PC-9 (cell line): ENCODE results near the gene KRT15. TPM values are rescaled to one million over a fixed set of nuclear protein-coding genes. Genes with fewer than 3 reads are reported as not detected.

Experiments used
- BruUV-seq: library from RNA; stranded (reverse); fragments of 400-500 nt; replicated peaks from 2 replicates; lab custom pipeline; 2021; lab: Mats Ljungman, UMichigan
- CTCF ChIA-PET: fragments of 300-600 bp; sonication (Branson Sonifier 250); formaldehyde crosslinking; loops from one replicate; lab custom pipeline; 2022; ENCODE audit warnings: antibody characterized with exemption; lab: Charles Lee
- POLR2A ChIA-PET: fragments of 300-600 bp; sonication (Branson Sonifier 250); formaldehyde crosslinking; loops from one replicate; lab custom pipeline; 2022; ENCODE audit warnings: antibody characterized with exemption; ENCODE audit not compliant: unreplicated experiment; lab: Charles Lee
- DNase-seq, 2 experiments: peaks; one replicate each; pipeline versions ENCODE4 v3.0.0 to v3.0.0-alpha.2; 2015 to 2022; ENCODE audit warnings: mixed read lengths in 1 of 2
- H2AFZ ChIP-seq: fragments of 200-600 bp; sonication (generic); 2 replicates; pipeline ENCODE4 v1.8.1; 2017; ENCODE audit warnings: antibody characterized with exemption
- H3F3A ChIP-seq: fragments of 200-600 bp; sonication (generic); 2 replicates; pipeline ENCODE4 v1.8.1; 2017; ENCODE audit warnings: antibody characterized with exemption, mild to moderate bottlenecking, low read depth; ENCODE audit not compliant: insufficient read depth
- H3K27ac ChIP-seq: fragments of 200-600 bp; sonication (generic); 2 replicates; pipeline ENCODE4 v1.6.1; 2016; ENCODE audit warnings: mixed run types
- H3K27me3 ChIP-seq: fragments of 200-600 bp; sonication (generic); 2 replicates; pipeline ENCODE4 v1.6.1; 2016; ENCODE audit warnings: low read depth, mixed run types; ENCODE audit not compliant: insufficient read depth
- H3K36me3 ChIP-seq: fragments of 200-600 bp; sonication (generic); 2 replicates; pipeline ENCODE4 v1.6.1; 2016; ENCODE audit warnings: low read depth, mixed run types
- H3K4me1 ChIP-seq: fragments of 200-600 bp; sonication (generic); replicated peaks from 2 replicates; pipeline ENCODE4 v1.6.1; 2016; ENCODE audit warnings: mixed run types; ENCODE audit not compliant: insufficient read depth
- H3K4me2 ChIP-seq: fragments of 200-600 bp; sonication (generic); 2 replicates; pipeline ENCODE4 v1.6.1; 2017; ENCODE audit warnings: mixed run types
- H3K4me3 ChIP-seq: fragments of 200-600 bp; sonication (generic); 2 replicates; pipeline ENCODE4 v1.6.1; 2016; ENCODE audit warnings: mixed run types
- H3K79me2 ChIP-seq: fragments of 200-600 bp; sonication (generic); 2 replicates; pipeline ENCODE4 v1.6.1; 2017; ENCODE audit warnings: low read depth, mixed run types
- H3K9me2 ChIP-seq: fragments of 200-600 bp; sonication (generic); 2 replicates; pipeline ENCODE4 v1.8.1; 2017; ENCODE audit warnings: mild to moderate bottlenecking; ENCODE audit not compliant: insufficient read depth
- H3K9me3 ChIP-seq: fragments of 200-600 bp; sonication (generic); 2 replicates; pipeline ENCODE4 v1.8.1; 2016; ENCODE audit warnings: low read depth; ENCODE audit not compliant: insufficient read depth
- H4K20me1 ChIP-seq: fragments of 200-600 bp; sonication (generic); 2 replicates; pipeline ENCODE4 v1.8.1; 2017; ENCODE audit not compliant: insufficient read depth
- EZH2 ChIP-seq: fragments of 200-600 bp; sonication (generic); IDR thresholded peaks from 2 replicates; pipeline ENCODE4 v1.8.0; 2017; ENCODE audit warnings: antibody characterized with exemption, low read depth
- intact Hi-C: fragments of 100-400 bp; cut with micrococcal nuclease; formaldehyde crosslinking; loops from one replicate; pipeline ENCODE4 v1.10.0; 2022; ENCODE audit not compliant: unreplicated experiment
- total RNA-seq: library from RNA; stranded (reverse); gene quantifications from 2 replicates; pipeline ENCODE4 v1.2.3, GENCODE V29; 2021
- TF ChIP-seq, protein P1 (sequence below): fragments of 200-600 bp; sonication (generic); conservative IDR thresholded peaks from 2 replicates; pipeline ENCODE4 v1.6.1; 2017; ENCODE audit warnings: mixed run types, antibody characterized with exemption, mild to moderate bottlenecking, moderate library complexity

Gene KRT15
- total RNA-seq, 1 experiment from 2014 or later: 41.9 TPM

DNA sequence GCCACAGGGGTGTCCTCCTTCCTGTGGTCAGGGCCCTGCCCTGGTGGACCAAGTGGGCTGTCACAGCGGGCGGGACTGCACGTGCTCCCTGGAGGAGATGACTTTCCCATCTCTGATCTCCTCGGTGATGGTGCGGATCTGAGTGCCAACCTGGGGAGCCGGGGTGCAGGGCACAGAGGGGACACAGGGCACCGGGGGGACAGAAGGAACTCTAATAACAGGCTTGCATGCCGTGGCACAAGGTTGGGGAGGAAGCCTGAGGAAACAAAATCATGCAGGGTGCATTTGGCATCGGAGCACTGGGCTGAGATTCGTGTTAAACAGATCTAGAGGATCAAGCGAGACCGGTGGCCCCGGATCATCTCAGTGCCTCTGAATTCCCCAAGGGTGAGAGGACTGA lies 32.4 kb downstream of the KRT15 start:
- Histone ChIP-seq H3K4me3 (no peak overlapping the region), H3K27ac (no peak overlapping the region), H3F3A (no peaks in the 10 kb centered on the region), H2AFZ (no peak overlapping the region), H3K4me2 (no peak overlapping the region), H3K27me3 (no peaks in the 10 kb centered on the region), H3K36me3 (no peaks in the 10 kb centered on the region), H3K9me3 (no peaks in the 10 kb centered on the region), H3K9me2 (no peaks in the 10 kb centered on the region), H3K79me2 (no peaks in the 10 kb centered on the region), H3K4me1 (no peaks in the 10 kb centered on the region), H4K20me1 (no peaks in the 10 kb centered on the region)
- TF ChIP-seq EZH2: no peak
- TF ChIP-seq, protein P1, sequence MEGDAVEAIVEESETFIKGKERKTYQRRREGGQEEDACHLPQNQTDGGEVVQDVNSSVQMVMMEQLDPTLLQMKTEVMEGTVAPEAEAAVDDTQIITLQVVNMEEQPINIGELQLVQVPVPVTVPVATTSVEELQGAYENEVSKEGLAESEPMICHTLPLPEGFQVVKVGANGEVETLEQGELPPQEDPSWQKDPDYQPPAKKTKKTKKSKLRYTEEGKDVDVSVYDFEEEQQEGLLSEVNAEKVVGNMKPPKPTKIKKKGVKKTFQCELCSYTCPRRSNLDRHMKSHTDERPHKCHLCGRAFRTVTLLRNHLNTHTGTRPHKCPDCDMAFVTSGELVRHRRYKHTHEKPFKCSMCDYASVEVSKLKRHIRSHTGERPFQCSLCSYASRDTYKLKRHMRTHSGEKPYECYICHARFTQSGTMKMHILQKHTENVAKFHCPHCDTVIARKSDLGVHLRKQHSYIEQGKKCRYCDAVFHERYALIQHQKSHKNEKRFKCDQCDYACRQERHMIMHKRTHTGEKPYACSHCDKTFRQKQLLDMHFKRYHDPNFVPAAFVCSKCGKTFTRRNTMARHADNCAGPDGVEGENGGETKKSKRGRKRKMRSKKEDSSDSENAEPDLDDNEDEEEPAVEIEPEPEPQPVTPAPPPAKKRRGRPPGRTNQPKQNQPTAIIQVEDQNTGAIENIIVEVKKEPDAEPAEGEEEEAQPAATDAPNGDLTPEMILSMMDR: no peak
- intact Hi-C loops: no loop called here
- CTCF ChIA-PET: no interaction called here
- POLR2A ChIA-PET: no interaction called here
- no TSS peak for BruUV-seq
- no peak for DNase-seq

DNA sequence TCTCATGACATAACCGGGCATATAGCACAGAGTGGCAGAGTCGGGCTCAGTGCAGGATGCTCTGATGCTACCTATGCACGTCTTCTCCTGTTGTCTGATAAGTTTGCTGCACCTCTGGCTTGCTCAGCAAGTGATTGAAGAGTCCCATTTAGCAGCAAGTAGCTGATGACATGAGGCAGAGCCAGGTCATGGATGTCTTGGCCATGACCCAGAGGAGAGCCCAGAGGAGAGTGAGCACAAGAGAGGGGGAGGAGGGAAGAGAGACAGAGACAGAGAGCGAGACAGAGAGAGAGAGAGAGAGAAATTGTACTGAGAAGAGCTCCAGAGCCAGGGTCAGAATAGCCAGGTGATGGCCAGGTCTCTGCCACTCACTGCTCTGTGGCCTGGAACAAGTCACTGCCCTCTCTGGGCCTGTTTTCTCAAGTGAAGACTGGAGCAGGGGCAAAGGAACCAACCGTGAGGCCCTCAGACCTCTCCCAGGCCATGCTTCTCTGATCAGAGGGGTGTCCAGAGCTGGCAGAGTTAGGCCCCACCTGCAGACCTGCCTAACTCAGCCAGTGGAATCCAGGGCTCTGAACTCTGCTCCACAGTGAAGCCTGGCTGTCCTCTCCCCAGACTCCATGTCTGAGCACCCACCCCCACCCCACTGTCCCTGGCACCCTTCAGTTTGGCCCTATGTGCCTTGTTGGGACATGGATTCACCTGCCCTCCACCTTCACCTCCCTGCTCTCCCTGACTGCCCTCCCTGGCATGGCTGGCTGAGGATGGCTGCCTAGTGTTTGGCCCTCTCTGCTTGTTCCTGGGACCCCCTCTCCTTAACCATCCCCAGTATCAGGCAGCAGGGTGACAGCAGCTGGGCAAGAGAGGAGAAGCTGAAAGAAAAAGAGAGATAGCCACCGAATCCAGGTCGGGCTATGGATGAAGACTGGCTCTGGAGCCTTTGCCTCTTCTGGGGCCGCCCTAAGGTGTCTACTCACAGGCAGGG lies 33.5 kb downstream of the KRT15 start:
- H3K36me3 ChIP-seq: no peaks in the 10 kb centered on the region
- H3F3A ChIP-seq: no peaks in the 10 kb centered on the region
- H3K9me3 ChIP-seq: no peaks in the 10 kb centered on the region
- no peaks in the 10 kb centered on the region for H3K79me2 ChIP-seq
- no peak overlapping the region for H2AFZ ChIP-seq
- ChIA-PET POLR2A (no interaction called here), CTCF (no interaction called here)
- no peak overlapping the region for H3K4me3 ChIP-seq
- DNase-seq: no peak
- no peaks in the 10 kb centered on the region for H3K27me3 ChIP-seq
- intact Hi-C loops: no loop called here
- no peaks in the 10 kb centered on the region for H3K4me1 ChIP-seq
- no peaks in the 10 kb centered on the region for H4K20me1 ChIP-seq
- BruUV-seq: no TSS peak
- no peak overlapping the region for H3K27ac ChIP-seq
- no peak overlapping the region for H3K4me2 ChIP-seq
- no peaks in the 10 kb centered on the region for H3K9me2 ChIP-seq
- TF ChIP-seq, protein P1: no peak
- TF ChIP-seq EZH2: no peak

DNA sequence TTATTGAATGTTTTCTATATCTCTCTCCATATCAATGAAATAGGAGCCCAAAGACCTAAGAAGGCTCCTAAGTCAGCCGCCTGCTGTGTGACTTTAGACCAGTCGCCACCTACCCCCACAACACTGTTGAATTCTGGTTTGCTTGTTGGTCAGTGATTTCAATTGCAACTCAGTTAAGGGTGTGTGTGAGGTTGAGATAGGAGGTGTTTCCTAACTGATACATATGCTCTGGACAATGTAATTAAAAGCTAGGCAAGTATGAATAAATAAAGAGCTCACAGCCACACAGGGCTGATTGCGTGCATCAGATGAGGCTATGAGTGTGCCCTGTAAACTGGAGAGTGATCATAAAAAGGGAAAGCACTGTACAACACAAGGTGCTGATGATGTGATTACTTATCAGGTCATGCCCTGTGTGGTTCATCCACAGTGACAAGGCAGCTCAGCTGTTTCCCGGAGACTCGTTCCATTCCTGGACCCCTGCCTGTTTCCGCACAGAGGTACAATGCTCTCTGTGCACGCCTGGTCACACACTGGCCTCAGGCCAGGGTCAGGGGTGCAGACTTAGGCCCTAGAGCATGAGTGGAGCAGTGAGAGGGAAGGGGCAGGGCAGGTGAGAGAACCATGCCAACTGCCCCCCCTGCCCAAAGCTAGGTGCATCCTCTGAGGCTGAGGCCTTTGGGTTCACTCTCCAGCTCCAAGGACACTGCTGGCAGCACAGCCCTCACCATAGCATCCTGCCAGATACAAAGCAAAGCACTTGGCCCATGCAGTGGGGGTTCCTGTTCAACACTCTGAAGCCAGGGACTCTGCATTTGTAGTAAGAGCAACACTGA lies 34.5 kb downstream of the KRT15 start:
- ChIA-PET POLR2A (interaction anchor here (0.7 kb wide), 1 partner anchor 44 kb away, joined by 9 read pairs; no protein-coding TSS in a partner anchor), CTCF (no interaction called here)
- no peaks in the 10 kb centered on the region for H3K4me1 ChIP-seq
- no peaks in the 10 kb centered on the region for H3K27me3 ChIP-seq
- no peaks in the 10 kb centered on the region for H3F3A ChIP-seq
- no peaks in the 10 kb centered on the region for H3K36me3 ChIP-seq
- intact Hi-C loops: no loop called here
- no peaks in the 10 kb centered on the region for H3K9me3 ChIP-seq
- no peak for TF ChIP-seq EZH2
- TF ChIP-seq, protein P1: no peak
- no peak overlapping the region for H2AFZ ChIP-seq
- H3K79me2 ChIP-seq: no peaks in the 10 kb centered on the region
- no peaks in the 10 kb centered on the region for H3K9me2 ChIP-seq
- no peak overlapping the region for H3K4me3 ChIP-seq
- H4K20me1 ChIP-seq: no peaks in the 10 kb centered on the region
- no peak overlapping the region for H3K4me2 ChIP-seq
- H3K27ac ChIP-seq: no peak overlapping the region
- no peak for DNase-seq
- BruUV-seq: no TSS peak
